Measurements from ENCODE around the gene STIMATE.

GRCh38 chr3:52895418-52895817 is 1.9 kb downstream of the STIMATE start:
- TF ChIP-seq GATA2 (IDR thresholded peaks at IDR 0.05; ENCODE audit: low read depth, low read length): no peak
- no peak for TF ChIP-seq GATA3 (IDR thresholded peaks at IDR 0.05; ENCODE audit: low read depth, low read length)
